Subcutaneous adipose tissue (tissue), 4 donors: ENCODE results near the gene FITM2. TPM values are rescaled to one million over a fixed set of nuclear protein-coding genes. Genes with fewer than 3 reads are reported as not detected.

ENCODE experiments used
- CTCF ChIP-seq: fragments of 450-650 bp; IDR thresholded peaks from one replicate; pipeline ENCODE4 v1.5.1; 2016; ENCODE audit warnings: low read depth, mild to moderate bottlenecking, control low read depth, antibody characterized with exemption, moderate library complexity
- total RNA-seq, 4 donors: library from RNA; depleted of rRNA; stranded (reverse); fragments of >200 nt; gene quantifications; one replicate each; pipeline ENCODE4 v1.1.0, GENCODE V29; 2016

FITM2 gene
- total RNA-seq, 4 donors from 2014 or later = 10.9 to 37.3 (median 24.0) TPM

- TF ChIP-seq CTCF = no peak
Observed at GRCh38 chr20:44274303-44275017, 36.5 kb downstream of the FITM2 start.

- no peak for TF ChIP-seq CTCF
Observed at GRCh38 chr20:44273231-44274215, 37.5 kb downstream of the FITM2 start.

GRCh38 chr20:44271915-44272663, 38.9 kb downstream of the FITM2 start:
- no peak for TF ChIP-seq CTCF

GRCh38 chr20:44268802-44269201, 42.2 kb downstream of the FITM2 start:
- no peak for TF ChIP-seq CTCF

- no peak for TF ChIP-seq CTCF
Observed at GRCh38 chr20:44264287-44264686, 46.7 kb downstream of the FITM2 start.

GRCh38 chr20:44258226-44258890, 52.6 kb downstream of the FITM2 start:
- TF ChIP-seq CTCF = no peak
